DMS 273 treated with DMSO at 0.1 percent for 48 hours (cell line): ENCODE data around the gene ZFYVE19.

ENCODE experiments used
- DNase-seq: peaks from one replicate; lab custom pipeline; 2025; lab: John Stamatoyannopoulos, UW

The ZFYVE19 gene

DNA sequence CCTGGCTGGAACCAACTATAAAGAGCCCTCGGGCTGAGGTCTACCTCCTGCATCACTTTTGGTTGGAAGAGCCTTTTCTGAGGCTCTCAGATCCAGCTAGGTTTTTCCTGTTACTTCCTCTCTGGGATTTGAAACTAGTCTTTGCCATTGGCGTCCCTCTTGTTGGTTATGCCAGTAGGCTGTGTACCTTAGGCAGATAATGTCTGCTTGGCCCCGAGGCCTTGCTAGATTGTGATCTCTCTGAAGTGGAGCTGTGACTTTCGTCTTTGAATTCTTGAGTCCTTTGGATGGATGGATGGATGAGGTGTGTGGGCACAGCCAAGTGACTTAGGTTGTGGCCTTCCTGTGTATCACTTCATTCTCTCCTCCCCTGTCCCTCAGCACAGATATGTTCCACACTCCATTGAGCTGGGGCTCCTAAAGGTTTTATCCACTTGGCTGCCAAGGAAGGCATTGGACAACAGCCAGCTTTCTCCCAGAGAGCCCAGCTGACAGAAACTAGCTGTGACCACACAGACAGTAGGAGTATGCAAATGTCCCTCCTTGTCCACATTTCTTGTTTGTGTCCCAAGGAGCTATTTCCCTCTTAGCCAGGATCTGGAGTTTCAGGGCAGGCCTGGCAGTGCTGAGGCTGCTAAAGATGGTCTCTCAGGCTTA lies 8.3 kb downstream of the ZFYVE19 start:
- DNase-seq: no peak

GRCh38 chr15:40819048-40819447 lies 12.2 kb downstream of the ZFYVE19 start:
- DNase-seq: no peak

- no peak for DNase-seq
Observed at GRCh38 chr15:40821195-40821594, 14.3 kb downstream of the ZFYVE19 start.

DNA sequence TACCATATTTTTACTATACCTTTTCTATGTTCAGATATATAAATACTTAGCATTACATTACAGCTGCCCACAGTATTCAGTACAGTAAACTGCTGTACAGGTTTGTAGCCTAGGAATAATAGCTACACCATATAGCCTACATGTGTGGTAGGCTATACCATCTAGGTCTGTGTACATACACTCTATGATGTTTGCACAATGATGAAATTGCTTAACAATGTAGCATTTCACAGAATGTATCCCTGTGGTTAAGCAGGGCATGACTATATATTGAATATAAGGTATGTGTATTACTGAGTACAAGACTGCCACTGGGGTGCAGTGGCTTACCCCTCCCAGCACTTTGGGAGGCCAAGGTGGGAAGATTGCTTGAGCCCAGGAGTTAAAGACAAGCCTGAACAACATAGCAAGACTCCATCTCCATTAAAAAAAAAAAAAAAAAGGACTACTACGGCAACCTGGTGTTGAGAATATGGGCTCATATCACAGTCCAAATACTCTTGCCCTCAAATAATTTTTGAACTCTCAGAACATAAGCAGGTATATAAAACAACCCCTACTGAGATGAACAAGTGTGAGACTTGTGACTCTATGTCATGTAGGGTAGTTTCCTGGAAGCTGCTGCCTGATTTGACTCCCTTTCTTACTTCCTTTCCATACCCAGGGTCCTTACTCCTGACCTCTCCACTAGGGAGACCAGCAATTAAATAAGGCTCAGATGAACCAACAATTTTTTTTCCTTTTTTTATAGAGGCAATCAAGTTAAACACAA lies 16.9 kb downstream of the ZFYVE19 start:
- DNase-seq: no peak

DNA sequence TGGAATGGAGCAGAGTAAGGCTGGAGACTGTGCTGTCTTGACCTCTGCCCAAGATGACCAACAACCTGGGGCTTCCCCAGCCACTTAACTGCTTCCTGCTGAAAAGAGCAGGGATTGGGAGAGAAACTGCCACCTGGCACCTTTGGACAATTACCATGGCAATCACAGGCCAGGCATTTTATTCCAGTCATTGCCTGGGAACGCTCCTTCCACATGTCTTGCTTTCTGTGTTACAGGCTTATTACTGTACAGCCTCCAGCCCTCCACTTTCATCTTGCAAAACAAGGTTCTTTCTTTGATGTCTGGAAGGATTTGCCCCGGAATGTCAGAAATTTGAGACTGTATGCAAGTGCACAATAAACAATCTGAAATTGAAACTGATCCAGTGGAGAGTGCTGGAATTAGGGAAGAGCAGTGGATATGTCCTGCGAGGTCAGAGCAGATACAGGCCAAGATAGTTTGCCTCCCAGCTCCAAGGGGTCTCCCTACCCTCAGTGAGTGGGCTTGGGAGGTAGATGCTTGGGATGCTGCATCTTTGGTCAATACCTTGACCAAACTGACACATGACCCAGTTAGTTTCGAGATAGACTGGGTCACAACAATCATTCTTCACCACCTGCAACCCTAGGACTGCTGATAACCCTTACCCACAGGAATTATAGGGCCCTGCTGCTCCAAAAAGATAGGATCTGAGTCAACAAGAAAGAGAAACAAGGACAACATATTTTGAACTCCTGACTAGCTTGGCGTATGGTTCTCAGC lies 19.0 kb downstream of the ZFYVE19 start:
- no peak for DNase-seq

GRCh38 chr15:40826423-40827075 lies 19.7 kb downstream of the ZFYVE19 start:
- no peak for DNase-seq

GRCh38 chr15:40828447-40829036 lies 21.7 kb downstream of the ZFYVE19 start, which contains the start of gene PPP1R14D:
Gene PPP1R14D, minus strand, starts transcription at chr15:40828708. Its CDS starts 67 bp downstream, at chr15:40828641.
- no peak for DNase-seq

DNA sequence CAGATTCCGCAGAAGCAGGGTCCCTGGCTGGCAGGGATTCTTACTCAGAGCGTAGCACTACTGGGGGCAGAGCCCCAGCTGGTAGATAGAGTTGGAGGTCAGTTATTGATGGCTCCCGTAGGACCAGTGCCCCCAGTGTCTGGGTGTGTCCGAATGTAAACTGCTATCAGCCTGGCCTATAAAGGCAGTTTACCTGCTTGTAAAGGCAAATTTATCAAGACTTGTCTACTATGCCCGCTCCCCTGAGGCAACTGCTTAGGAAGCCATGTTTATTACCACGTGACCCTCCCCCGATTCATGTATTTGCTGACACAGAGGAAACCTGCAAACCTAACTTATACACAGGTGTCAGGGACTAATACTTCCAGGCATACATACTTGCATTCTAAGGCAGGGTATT lies 22.2 kb downstream of the ZFYVE19 start:
- no peak for DNase-seq

GRCh38 chr15:40830884-40831283 lies 24.0 kb downstream of the ZFYVE19 start:
- no peak for DNase-seq

DNA sequence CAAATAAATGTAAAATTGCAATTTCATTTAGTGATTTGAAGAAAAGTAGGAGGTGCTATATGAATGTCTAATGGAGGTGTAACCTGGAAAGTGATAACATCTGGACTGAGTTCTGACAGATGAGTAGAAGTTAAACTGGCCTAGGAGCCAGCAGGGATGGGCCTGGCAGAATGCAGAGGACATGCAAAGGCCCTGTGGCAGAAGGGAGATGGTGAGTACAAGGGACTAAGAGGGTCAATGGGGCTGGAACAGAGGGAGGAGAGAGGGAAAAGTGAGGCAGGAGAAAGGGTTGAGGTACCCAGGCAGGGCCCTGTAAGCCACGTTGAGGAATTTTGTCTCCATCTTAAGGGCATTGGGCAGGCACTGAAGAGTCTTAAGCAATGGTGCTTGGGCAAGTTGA lies 25.0 kb downstream of the ZFYVE19 start:
- DNase-seq: no peak

GRCh38 chr15:40832903-40833302 lies 26.0 kb downstream of the ZFYVE19 start:
- DNase-seq: no peak

DNA sequence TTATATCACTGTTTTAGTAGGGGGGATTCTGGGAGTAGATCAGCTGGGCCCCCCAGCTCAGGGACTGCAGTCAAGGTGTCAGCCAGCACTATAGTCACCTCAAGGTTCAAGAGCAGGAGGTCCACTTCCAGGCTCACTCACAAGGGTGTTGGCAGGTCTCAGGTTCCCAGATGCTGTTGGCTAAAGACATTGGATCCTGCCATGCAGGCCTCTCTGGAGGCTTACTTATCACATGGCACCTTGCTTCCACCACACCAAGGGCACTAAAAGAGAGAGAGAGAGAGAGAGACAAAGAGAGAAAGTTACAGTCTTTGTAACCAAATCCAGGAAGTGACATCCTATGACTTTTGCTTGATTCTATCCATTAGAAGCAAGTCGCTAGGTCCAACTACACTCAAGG lies 29.1 kb downstream of the ZFYVE19 start:
- no peak for DNase-seq

GRCh38 chr15:40838756-40839155 lies 31.9 kb downstream of the ZFYVE19 start:
- no peak for DNase-seq

GRCh38 chr15:40841741-40842140 lies 34.9 kb downstream of the ZFYVE19 start:
- no peak for DNase-seq

GRCh38 chr15:40843261-40843884 lies 36.5 kb downstream of the ZFYVE19 start:
- no peak for DNase-seq

DNA sequence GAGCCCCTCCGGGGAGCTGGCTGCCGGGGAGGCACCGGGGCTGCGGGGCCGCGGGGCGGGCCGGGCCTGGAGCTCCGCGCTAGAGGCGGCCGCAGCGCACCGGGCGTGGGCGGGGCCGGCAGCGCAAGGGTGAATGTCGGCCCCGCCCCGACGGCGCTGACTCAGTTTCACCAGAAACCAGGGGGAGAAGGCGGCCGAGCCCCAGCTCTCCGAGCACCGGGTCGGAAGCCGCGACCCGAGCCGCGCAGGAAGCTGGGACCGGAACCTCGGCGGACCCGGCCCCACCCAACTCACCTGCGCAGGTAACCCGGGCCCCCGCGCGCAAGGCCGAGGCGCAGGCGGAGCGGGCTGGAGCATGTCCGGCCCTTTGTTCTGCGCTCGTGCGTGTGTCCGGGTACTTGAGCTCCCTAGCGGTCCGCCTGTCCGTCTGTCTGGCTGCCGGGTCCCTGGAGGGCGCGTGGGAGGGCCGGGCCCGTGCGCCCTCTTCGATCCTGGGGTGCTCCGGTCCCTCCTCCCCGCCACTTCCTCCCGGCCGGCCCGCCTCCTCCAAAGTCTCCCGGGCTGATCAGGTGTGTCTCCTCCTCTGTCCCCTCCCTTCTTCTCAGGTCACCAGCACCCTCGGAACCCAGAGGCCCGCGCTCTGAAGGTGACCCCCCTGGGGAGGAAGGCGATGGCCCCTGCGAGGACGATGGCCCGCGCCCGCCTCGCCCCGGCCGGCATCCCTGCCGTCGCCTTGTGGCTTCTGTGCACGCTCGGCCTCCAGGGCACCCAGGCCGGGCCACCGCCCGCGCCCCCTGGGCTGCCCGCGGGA lies 37.2 kb downstream of the ZFYVE19 start, which contains the start of gene SPINT1:
Gene SPINT1, plus strand, starts transcription at position 164 of the 811 bp plus-strand sequence. Its CDS starts 507 bp downstream, at position 671.
- no peak for DNase-seq

GRCh38 chr15:40844696-40845030 lies 37.8 kb downstream of the ZFYVE19 start:
- DNase-seq: no peak

DNA sequence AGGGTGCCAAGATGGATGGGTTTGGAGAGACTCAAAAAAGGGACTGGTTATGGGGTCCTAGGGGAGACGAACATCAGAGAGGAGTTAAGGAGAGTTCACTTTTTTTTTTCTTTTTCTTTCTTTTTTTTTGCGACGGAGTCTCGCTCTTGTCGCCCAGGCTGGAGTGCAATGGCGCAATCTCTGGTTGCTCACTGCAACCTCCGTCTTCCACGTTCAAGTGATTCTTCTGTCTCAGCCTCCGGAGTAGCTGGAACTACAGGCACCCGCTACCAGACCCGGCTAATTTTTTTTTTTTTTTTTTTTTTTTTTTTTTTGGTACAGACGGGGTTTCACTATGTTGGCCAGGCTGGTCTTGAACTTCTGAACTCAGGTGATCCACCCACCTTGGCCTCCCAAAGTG lies 38.1 kb downstream of the ZFYVE19 start:
- no peak for DNase-seq

DNA sequence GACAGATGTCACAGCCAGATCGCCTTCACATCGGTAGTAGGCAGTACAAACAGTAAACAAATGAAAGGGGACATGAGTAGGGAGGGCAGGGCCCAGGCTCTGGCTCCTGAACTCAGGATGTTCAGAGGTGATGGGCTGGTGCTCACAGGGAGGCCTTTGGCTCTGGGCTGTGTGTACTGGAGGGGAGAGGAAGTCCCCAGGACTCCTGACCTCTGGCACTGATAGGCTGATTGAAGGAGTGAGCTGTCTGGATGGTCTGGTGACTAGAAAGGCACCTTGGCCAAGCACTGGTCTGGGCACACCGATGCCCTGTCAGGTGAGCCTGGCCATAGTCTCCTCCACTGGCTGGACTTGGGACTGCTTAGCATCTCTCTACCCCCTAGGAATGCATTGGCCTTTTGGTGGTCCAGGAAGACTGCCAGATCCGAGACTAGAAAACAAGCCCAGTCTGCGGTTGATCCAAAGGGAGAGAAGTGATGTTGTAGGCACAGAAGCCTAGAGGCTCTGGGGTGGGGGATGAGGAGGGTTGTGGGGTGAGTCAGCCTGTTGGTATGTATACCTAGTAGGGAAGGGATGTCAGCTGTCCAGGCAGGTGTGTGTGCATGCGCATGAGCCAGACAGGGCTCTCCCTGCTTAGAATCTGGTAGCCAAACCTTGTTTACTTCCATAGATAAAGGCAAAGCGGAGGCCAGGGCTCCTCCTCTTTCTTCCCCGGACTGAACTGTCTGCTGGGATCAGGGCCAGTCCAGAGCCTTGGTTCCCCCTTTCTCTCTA lies 38.8 kb downstream of the ZFYVE19 start:
- no peak for DNase-seq

DNA sequence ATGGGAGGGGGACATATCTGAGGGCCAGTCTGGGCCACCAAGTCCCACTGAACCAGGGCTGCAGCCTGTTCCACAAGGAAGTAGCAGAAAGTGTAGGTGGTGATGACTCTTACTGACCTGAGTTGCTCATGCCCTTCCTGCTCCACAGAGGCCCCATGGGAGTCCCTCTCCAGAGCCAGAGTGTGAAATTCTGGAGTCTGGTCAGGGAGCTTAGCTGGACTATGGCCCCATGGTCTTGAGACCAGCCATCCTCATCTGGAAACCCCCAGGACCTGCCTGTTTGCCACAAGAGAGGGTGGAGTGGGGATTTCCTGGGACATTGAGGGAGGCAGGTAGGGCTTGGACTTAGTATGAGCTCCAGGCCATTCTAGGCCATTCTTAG lies 39.9 kb downstream of the ZFYVE19 start:
- no peak for DNase-seq
